OCI-LY1 (cell line): ENCODE measurements around the gene ZNF609.

Experiments used
- H2AFZ ChIP-seq: fragments of 200-600 bp; sonication (generic), shearing (Covaris generic); 2 replicates; pipeline ENCODE4 v1.6.0; 2014; ENCODE audit warnings: antibody characterized with exemption, mild to moderate bottlenecking, low read length
- H3F3A ChIP-seq: fragments of 200-600 bp; sonication (generic), shearing (Covaris generic); 2 replicates; pipeline ENCODE4 v1.6.0; 2014; ENCODE audit warnings: mild to moderate bottlenecking, antibody characterized with exemption, low read length, moderate library complexity; ENCODE audit not compliant: insufficient read depth
- H3K27ac ChIP-seq: fragments of 200-600 bp; sonication (generic); 2 replicates; pipeline ENCODE4 v1.5.1; 2014; ENCODE audit warnings: low read length, mixed run types, mild to moderate bottlenecking, low read depth; ENCODE audit not compliant: poor library complexity, severe bottlenecking
- H3K27me3 ChIP-seq: fragments of 200-600 bp; sonication (generic); 2 replicates; pipeline ENCODE4 v1.6.0; 2014; ENCODE audit warnings: antibody characterized with exemption, mild to moderate bottlenecking, low read length, moderate library complexity; ENCODE audit not compliant: insufficient read depth
- H3K36me3 ChIP-seq: fragments of 200-600 bp; sonication (generic); 2 replicates; pipeline ENCODE4 v1.6.1; 2014; ENCODE audit warnings: mild to moderate bottlenecking, antibody characterized with exemption, low read length, moderate library complexity, mixed read lengths; ENCODE audit not compliant: insufficient read depth
- H3K4me1 ChIP-seq: fragments of 200-600 bp; sonication (generic); 2 replicates; pipeline ENCODE4 v1.5.1; 2014; ENCODE audit warnings: mild to moderate bottlenecking, low read length, moderate library complexity; ENCODE audit not compliant: insufficient read depth, severe bottlenecking
- H3K4me2 ChIP-seq: fragments of 200-600 bp; sonication (generic), shearing (Covaris generic); 2 replicates; pipeline ENCODE4 v1.6.1; 2014; ENCODE audit warnings: low read length
- H3K4me3 ChIP-seq: fragments of 200-600 bp; sonication (generic); 2 replicates; pipeline ENCODE4 v1.5.1; 2014; ENCODE audit warnings: low read length, low read depth, mild to moderate bottlenecking, mixed read lengths; ENCODE audit not compliant: poor library complexity, severe bottlenecking
- H3K79me2 ChIP-seq: fragments of 200-600 bp; shearing (Covaris generic); 2 replicates; pipeline ENCODE4 v1.6.1; 2016; ENCODE audit warnings: mixed run types, low read length, mixed read lengths; ENCODE audit not compliant: insufficient read depth
- H3K9ac ChIP-seq: fragments of 200-600 bp; sonication (generic), shearing (Covaris generic); 2 replicates; pipeline ENCODE4 v1.6.1; 2014; ENCODE audit warnings: mild to moderate bottlenecking, low read length, mixed read lengths
- H3K9me2 ChIP-seq: fragments of 200-600 bp; sonication (generic), shearing (Covaris generic); 2 replicates; pipeline ENCODE4 v1.6.1; 2014; ENCODE audit warnings: low read depth, mild to moderate bottlenecking, low read length, mixed read lengths
- H3K9me3 ChIP-seq: fragments of 200-600 bp; shearing (Covaris generic); 2 replicates; pipeline ENCODE4 v1.6.1; 2014; ENCODE audit warnings: low read length, mixed read lengths
- H4K20me1 ChIP-seq: fragments of 200-600 bp; sonication (generic), shearing (Covaris generic); 2 replicates; pipeline ENCODE4 v1.6.0; 2016; ENCODE audit warnings: mild to moderate bottlenecking, low read length; ENCODE audit not compliant: insufficient read depth
- EZH2 ChIP-seq: fragments of 200-600 bp; sonication (generic), shearing (Covaris generic); IDR thresholded peaks from 2 replicates; pipeline ENCODE4 v1.8.0; 2017; ENCODE audit warnings: borderline replicate concordance, mixed run types, mild to moderate bottlenecking, antibody characterized with exemption, low read length, moderate library complexity, mixed read lengths
- TF ChIP-seq, protein P1 (sequence below): fragments of 200-600 bp; sonication (generic), shearing (Covaris generic); IDR thresholded peaks from 2 replicates; pipeline ENCODE4 v1.5.1; 2017; ENCODE audit warnings: mild to moderate bottlenecking, antibody characterized with exemption, low read length, moderate library complexity, mixed read lengths

The ZNF609 gene

DNA sequence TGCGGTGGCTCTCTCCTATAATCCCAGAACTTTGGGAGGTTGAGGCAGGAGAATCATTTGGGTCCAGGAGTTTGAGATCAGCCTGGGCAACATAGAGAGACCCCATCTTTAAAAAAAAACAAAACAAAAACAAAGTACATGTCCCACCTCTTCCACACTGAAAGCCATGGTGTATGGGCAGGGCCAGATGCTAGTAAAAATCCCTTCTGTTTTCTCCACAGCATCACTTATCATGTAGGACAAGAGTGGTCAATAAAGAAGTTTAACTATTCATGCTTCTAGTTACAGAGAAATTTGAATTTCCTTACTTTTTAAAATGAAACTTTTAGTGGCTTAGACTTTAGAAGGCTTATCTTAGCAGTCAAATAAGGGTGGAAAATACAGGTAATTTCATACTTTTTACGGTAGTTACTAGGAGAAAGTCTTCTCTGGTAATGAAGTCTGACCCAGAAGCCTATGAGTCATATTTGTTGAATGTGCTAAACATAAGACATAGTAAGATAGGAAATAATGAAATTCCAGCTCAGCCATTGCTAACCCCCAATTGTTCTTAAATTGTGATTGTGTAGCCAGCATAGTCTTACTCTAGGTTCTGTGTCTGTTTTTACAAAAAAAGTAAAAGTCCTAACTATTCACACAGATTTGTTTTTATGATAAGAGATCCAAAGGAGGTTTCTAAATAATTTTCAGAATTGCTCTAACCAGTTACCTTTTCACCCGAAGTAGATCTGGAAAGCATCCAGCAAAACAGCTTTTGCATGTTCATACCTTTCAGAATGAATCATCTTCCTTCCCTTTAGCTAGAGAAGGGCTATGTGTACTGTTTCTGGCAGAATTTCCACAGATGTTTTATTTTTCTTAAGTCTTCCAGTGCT lies 16.4 kb upstream of the ZNF609 start:
- H3K36me3 ChIP-seq: peaks cover 9% of the 10 kb centered on the region; the same call in 1 of the 2 replicates
- H3K4me2 ChIP-seq: no peak overlapping the region
- H3K9me2 ChIP-seq: no peaks in the 10 kb centered on the region
- no peaks in the 10 kb centered on the region for H3K79me2 ChIP-seq
- H3K4me1 ChIP-seq: peaks cover 16% of the 10 kb centered on the region
- no peak for TF ChIP-seq EZH2
- TF ChIP-seq, protein P1, sequence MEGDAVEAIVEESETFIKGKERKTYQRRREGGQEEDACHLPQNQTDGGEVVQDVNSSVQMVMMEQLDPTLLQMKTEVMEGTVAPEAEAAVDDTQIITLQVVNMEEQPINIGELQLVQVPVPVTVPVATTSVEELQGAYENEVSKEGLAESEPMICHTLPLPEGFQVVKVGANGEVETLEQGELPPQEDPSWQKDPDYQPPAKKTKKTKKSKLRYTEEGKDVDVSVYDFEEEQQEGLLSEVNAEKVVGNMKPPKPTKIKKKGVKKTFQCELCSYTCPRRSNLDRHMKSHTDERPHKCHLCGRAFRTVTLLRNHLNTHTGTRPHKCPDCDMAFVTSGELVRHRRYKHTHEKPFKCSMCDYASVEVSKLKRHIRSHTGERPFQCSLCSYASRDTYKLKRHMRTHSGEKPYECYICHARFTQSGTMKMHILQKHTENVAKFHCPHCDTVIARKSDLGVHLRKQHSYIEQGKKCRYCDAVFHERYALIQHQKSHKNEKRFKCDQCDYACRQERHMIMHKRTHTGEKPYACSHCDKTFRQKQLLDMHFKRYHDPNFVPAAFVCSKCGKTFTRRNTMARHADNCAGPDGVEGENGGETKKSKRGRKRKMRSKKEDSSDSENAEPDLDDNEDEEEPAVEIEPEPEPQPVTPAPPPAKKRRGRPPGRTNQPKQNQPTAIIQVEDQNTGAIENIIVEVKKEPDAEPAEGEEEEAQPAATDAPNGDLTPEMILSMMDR: no peak
- H3K4me3 ChIP-seq: no peak overlapping the region
- H3K27ac ChIP-seq: no peak overlapping the region
- no peaks in the 10 kb centered on the region for H3K27me3 ChIP-seq
- H4K20me1 ChIP-seq: no peaks in the 10 kb centered on the region
- no peaks in the 10 kb centered on the region for H3F3A ChIP-seq
- no peak overlapping the region for H2AFZ ChIP-seq
- H3K9me3 ChIP-seq: no peaks in the 10 kb centered on the region
- no peak overlapping the region for H3K9ac ChIP-seq

DNA sequence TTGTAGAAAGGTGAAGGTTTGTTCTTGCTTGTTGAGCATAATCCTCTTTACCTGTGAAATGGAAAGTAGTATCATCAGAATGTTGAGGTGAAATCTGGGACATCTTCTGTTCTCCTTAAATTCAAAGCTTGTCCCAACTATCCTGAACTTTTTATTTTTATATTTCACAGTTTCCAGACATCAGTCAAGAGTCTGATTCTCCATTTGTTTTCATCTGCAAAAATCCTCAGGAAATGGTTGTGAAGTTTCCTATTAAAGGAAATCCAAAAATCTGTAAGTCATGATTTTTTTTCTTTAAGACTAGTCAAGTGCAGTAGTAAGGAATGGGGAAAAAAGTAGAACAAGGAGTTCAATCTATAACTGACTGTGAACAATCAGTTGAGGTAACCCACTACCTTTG lies 15.5 kb upstream of the ZNF609 start:
- Histone ChIP-seq H3K27ac (no peak overlapping the region), H4K20me1 (no peaks in the 10 kb centered on the region), H3F3A (no peaks in the 10 kb centered on the region), H3K9me3 (no peaks in the 10 kb centered on the region), H3K27me3 (no peaks in the 10 kb centered on the region), H3K4me2 (no peak overlapping the region), H3K9ac (no peak overlapping the region), H3K79me2 (no peaks in the 10 kb centered on the region), H3K9me2 (no peaks in the 10 kb centered on the region), H3K4me1 (peaks cover 16% of the 10 kb centered on the region), H3K4me3 (no peak overlapping the region), H3K36me3 (peaks cover 9% of the 10 kb centered on the region; the same call in 1 of the 2 replicates), H2AFZ (no peak overlapping the region)
- TF ChIP-seq EZH2: no peak
- TF ChIP-seq, protein P1: no peak

DNA sequence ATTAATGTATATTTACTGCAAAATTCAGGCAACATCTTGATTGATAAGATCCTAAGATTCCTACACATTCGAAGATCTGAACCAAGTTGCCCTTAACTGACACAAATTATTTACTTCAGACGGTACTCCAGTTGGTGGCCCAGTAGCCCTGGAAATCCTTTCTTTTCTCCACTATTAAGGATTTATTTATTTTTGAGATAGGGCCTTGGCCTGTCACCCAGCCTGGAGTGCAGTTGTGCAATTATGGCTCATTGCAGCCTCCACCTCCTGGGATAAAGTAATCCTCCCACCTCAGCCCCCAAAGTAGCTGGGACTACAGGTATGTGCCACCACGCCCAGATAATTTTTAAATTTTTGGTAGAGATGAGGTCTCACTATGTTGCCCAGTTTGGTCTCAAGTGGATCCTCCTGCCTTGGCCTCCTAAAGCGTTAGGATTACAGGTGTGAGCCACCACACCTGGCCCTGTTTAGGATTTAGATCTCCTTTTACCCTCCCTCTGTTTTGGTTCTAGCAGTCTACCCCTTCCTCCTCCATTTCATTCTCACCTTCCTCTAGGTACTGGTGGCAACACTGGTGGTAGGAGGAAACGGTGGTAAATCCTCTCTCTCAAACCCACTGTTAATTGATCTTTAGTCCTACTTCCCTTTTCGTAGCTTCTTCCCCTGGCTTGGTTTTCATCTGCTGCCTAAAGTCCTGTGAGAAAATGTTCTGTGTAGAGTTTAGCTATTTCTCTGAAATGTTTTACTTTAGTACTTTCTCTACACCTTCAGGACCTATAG lies 12.7 kb upstream of the ZNF609 start:
- Histone ChIP-seq H4K20me1 (no peaks in the 10 kb centered on the region), H3K4me3 (no peak overlapping the region), H3K9me3 (no peaks in the 10 kb centered on the region), H3K9me2 (no peaks in the 10 kb centered on the region), H3F3A (no peaks in the 10 kb centered on the region), H3K9ac (no peak overlapping the region), H3K27me3 (no peaks in the 10 kb centered on the region), H3K27ac (no peak overlapping the region), H3K4me1 (peaks cover 16% of the 10 kb centered on the region), H3K79me2 (no peaks in the 10 kb centered on the region), H3K4me2 (no peak overlapping the region), H2AFZ (no peak overlapping the region), H3K36me3 (peaks cover 9% of the 10 kb centered on the region; the same call in 1 of the 2 replicates)
- TF ChIP-seq, protein P1: no peak
- TF ChIP-seq EZH2: no peak
